Measurements from ENCODE around the gene RNF213.

RNF213 gene

GRCh38 chr17:80260791-80261158, at the start of gene RNF213:
Gene RNF213 (plus strand): TSS chr17:80260852. CDS start chr17:80263682, 2,830 bp downstream.
- in situ Hi-C loops (cut with HindIII; ENCODE audit: low sequenced_read_pairs) = no loop called here
- peak within 1 kb of the TSS; percentile 77 for H3K4me3 ChIP-seq (ENCODE audit: low read depth, low read length)
- no peak for TF ChIP-seq CTCF (IDR thresholded peaks at IDR 0.05; ENCODE audit: low read depth, low read length)
- peak; percentile 27 for DNase-seq (ENCODE audit: low read depth, low spot score)

GRCh38 chr17:80212109-80212508, 48.5 kb upstream of the RNF213 start:
- no peak for TF ChIP-seq CTCF (IDR thresholded peaks at IDR 0.05; ENCODE audit: low read depth, low read length)
- no peak overlapping the region for H3K4me3 ChIP-seq (ENCODE audit: low read depth, low read length)
- in situ Hi-C loops (cut with HindIII; ENCODE audit: low sequenced_read_pairs) = no loop called here
- DNase-seq (ENCODE audit: low read depth, low spot score) = no peak

- no peak for TF ChIP-seq CTCF (IDR thresholded peaks at IDR 0.05; ENCODE audit: low read depth, low read length)
- DNase-seq (ENCODE audit: low read depth, low spot score) = no peak
- in situ Hi-C loops (cut with HindIII; ENCODE audit: low sequenced_read_pairs) = no loop called here
- H3K4me3 ChIP-seq (ENCODE audit: low read depth, low read length) = no peak overlapping the region
These were observed 48.1 kb upstream of the RNF213 start for GRCh38 chr17:80212511-80212910.

- DNase-seq (ENCODE audit: low read depth, low spot score) = no peak
- H3K4me3 ChIP-seq (ENCODE audit: low read depth, low read length) = no peak overlapping the region
- in situ Hi-C loops (cut with HindIII; ENCODE audit: low sequenced_read_pairs) = no loop called here
- TF ChIP-seq CTCF (IDR thresholded peaks at IDR 0.05; ENCODE audit: low read depth, low read length) = no peak
These were observed 47.5 kb upstream of the RNF213 start for GRCh38 chr17:80212962-80213642.

GRCh38 chr17:80213643-80213975, 47.0 kb upstream of the RNF213 start:
- no peak overlapping the region for H3K4me3 ChIP-seq (ENCODE audit: low read depth, low read length)
- in situ Hi-C loops (cut with HindIII; ENCODE audit: low sequenced_read_pairs) = no loop called here
- DNase-seq (ENCODE audit: low read depth, low spot score) = no peak
- TF ChIP-seq CTCF (IDR thresholded peaks at IDR 0.05; ENCODE audit: low read depth, low read length) = no peak

- no peak for TF ChIP-seq CTCF (IDR thresholded peaks at IDR 0.05; ENCODE audit: low read depth, low read length)
- in situ Hi-C loops (cut with HindIII; ENCODE audit: low sequenced_read_pairs) = no loop called here
- no peak for DNase-seq (ENCODE audit: low read depth, low spot score)
These were observed 46.4 kb upstream of the RNF213 start for GRCh38 chr17:80214012-80214877.

More at GRCh38 chr17:80214012-80214877, 46.4 kb upstream of the RNF213 start:
- no peak overlapping the region for H3K4me3 ChIP-seq (ENCODE audit: low read depth, low read length)

Measured in astrocyte of the spinal cord (primary cell).